ENCODE data around the gene RAB29. TPM values are rescaled to one million over a fixed set of nuclear protein-coding genes. Genes with fewer than 3 reads are reported as not detected.

RAB29 gene
- polyA plus RNA-seq, 2 donors: 3.3 to 5.0 TPM

- H3K4me3 ChIP-seq (ENCODE audit: low read depth in 1 of 2, low read length in 2 of 2): no peak overlapping the region
- H3K36me3 ChIP-seq (ENCODE audit: control insufficient read depth in 2 of 2, insufficient read depth in 2 of 2, low read length in 1 of 2): peaks cover 15 to 23% of the 10 kb centered on the region in 2 donors
- H3K4me1 ChIP-seq (ENCODE audit: control insufficient read depth in 2 of 2, insufficient read depth in 2 of 2, low read length in 1 of 2): peaks cover 6 to 13% of the 10 kb centered on the region in 2 donors
- no peaks in the 10 kb centered on the region for H3K27me3 ChIP-seq (ENCODE audit: control insufficient read depth in 1 of 2, insufficient read depth in 2 of 2, low read length in 2 of 2)
- no peaks in the 10 kb centered on the region for H3K9me3 ChIP-seq (ENCODE audit: control insufficient read depth in 2 of 2, insufficient read depth in 1 of 2, low read depth in 1 of 2, low read length in 1 of 2)
- no peak overlapping the region for H3K27ac ChIP-seq (ENCODE audit: low read depth in 2 of 2, low read length in 1 of 2)
- WGBS, 2 donors: 77 to 87% methylated on average over 7 of the region's 7 CpGs
These were observed 25.1 kb upstream of the RAB29 start for GRCh38 chr1:205800427-205800826.

- H3K36me3 ChIP-seq (ENCODE audit: control insufficient read depth in 2 of 2, insufficient read depth in 2 of 2, low read length in 1 of 2): peaks cover 15 to 23% of the 10 kb centered on the region in 2 donors
These were observed 23.3 kb upstream of the RAB29 start for GRCh38 chr1:205798577-205798976.

GRCh38 chr1:205797168-205797567, 21.9 kb upstream of the RAB29 start:
- no peaks in the 10 kb centered on the region for H3K9me3 ChIP-seq (ENCODE audit: control insufficient read depth in 2 of 2, insufficient read depth in 1 of 2, low read depth in 1 of 2, low read length in 1 of 2)
- no peak overlapping the region for H3K4me3 ChIP-seq (ENCODE audit: low read depth in 1 of 2, low read length in 2 of 2)
- WGBS, 2 donors: 86 to 98% methylated on average over 2 of the region's 2 CpGs
- H3K27ac ChIP-seq (ENCODE audit: low read depth in 2 of 2, low read length in 1 of 2): no peak overlapping the region
- H3K36me3 ChIP-seq (ENCODE audit: control insufficient read depth in 2 of 2, insufficient read depth in 2 of 2, low read length in 1 of 2): peaks cover 15 to 25% of the 10 kb centered on the region in 2 donors
- no peaks in the 10 kb centered on the region for H3K27me3 ChIP-seq (ENCODE audit: control insufficient read depth in 1 of 2, insufficient read depth in 2 of 2, low read length in 2 of 2)
- peaks cover 6 to 7% of the 10 kb centered on the region in 2 donors for H3K4me1 ChIP-seq (ENCODE audit: control insufficient read depth in 2 of 2, insufficient read depth in 2 of 2, low read length in 1 of 2)

More at GRCh38 chr1:205798577-205798976, 23.3 kb upstream of the RAB29 start:
- Histone ChIP-seq H3K27ac (ENCODE audit: low read depth in 2 of 2, low read length in 1 of 2) (no peak overlapping the region), H3K27me3 (ENCODE audit: control insufficient read depth in 1 of 2, insufficient read depth in 2 of 2, low read length in 2 of 2) (no peaks in the 10 kb centered on the region), H3K4me3 (ENCODE audit: low read depth in 1 of 2, low read length in 2 of 2) (no peak overlapping the region), H3K4me1 (ENCODE audit: control insufficient read depth in 2 of 2, insufficient read depth in 2 of 2, low read length in 1 of 2) (peaks cover 6 to 7% of the 10 kb centered on the region in 2 donors), H3K9me3 (ENCODE audit: control insufficient read depth in 2 of 2, insufficient read depth in 1 of 2, low read depth in 1 of 2, low read length in 1 of 2) (no peaks in the 10 kb centered on the region)
- WGBS, 2 donors: 50 to 56% methylated on average over 5 of the region's 5 CpGs

DNA sequence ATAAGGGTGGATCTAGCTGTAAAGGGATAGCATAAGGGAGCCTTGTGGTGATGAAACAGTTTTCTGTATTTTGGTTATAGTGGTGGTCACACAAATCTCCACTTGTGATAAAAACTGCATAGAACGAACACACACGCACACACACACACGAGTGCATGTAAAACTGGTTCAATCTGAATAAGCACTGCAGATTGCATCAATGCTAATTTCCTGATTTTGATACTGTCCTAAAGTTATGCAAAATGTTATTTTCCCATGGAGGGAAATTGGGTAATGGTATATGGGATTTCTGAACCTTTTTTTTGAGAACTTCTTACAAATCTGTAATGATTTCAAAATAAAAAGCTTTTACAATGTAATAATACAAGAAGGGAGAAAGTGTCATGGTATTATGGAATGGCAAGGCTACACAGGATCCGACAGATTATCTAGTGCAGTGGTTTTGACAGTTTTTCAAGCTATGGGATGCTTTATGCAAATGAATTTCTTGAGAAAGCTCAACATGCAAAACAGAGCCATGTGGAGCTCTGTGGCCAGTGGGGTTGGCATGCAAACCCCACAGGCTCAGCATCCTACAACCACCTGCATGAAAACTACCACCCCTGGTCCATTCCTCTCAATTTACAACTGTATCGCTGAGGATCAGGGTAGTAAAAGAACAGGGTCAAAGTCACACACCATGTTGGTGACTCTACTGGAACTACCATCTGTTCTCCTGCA, 18.9 kb upstream of the RAB29 start:
- WGBS, 2 donors: 73 to 74% methylated on average over 5 of the region's 5 CpGs
- Histone ChIP-seq H3K4me3 (ENCODE audit: low read depth in 1 of 2, low read length in 2 of 2) (no peak overlapping the region), H3K36me3 (ENCODE audit: control insufficient read depth in 2 of 2, insufficient read depth in 2 of 2, low read length in 1 of 2) (peaks cover 15 to 20% of the 10 kb centered on the region in 2 donors), H3K4me1 (ENCODE audit: control insufficient read depth in 2 of 2, insufficient read depth in 2 of 2, low read length in 1 of 2) (peaks cover 5% of the 10 kb centered on the region in 2 donors), H3K27ac (ENCODE audit: low read depth in 2 of 2, low read length in 1 of 2) (no peak overlapping the region), H3K27me3 (ENCODE audit: control insufficient read depth in 1 of 2, insufficient read depth in 2 of 2, low read length in 2 of 2) (no peaks in the 10 kb centered on the region), H3K9me3 (ENCODE audit: control insufficient read depth in 2 of 2, insufficient read depth in 1 of 2, low read depth in 1 of 2, low read length in 1 of 2) (no peaks in the 10 kb centered on the region)

DNA sequence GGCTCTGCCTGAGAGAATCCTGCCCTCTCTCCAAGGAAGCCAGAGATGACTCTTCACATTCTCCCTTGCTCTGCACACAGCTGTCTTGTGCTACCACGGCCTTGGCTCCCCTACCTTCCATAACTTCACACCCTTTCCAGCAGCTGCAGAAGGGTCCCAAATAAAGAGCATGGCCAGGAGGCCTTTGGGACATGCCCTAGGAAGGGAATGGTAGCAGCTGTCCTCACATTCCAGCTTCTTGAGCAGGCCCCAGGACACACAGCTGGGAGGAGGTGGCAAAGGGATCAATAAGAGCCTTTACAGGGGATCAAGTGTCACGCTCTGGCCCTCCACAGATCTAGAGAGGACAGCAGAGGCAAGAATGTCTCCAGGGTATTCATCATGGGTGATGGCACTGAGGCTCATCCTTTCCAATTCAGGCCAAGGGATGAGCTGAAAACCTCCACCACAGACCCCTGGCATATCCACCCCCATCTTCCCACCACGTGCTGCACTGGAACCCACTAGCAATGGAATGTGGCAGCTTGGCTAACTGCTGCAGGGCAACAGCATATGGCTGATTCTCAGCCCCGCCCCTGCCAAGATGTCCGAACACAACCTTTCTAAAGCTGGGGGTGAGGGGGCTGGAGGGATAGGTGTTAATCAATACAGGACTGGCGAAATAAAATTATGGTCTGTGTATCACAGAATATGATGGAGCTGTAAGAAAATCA, 17.8 kb upstream of the RAB29 start:
- peaks cover 0 to 1% of the 10 kb centered on the region in 2 donors for H3K4me1 ChIP-seq (ENCODE audit: control insufficient read depth in 2 of 2, insufficient read depth in 2 of 2, low read length in 1 of 2)
- WGBS, 2 donors: 67 to 69% methylated on average over 6 of the region's 6 CpGs
- peaks cover 10 to 16% of the 10 kb centered on the region in 2 donors for H3K36me3 ChIP-seq (ENCODE audit: control insufficient read depth in 2 of 2, insufficient read depth in 2 of 2, low read length in 1 of 2)
- H3K4me3 ChIP-seq (ENCODE audit: low read depth in 1 of 2, low read length in 2 of 2): no peak overlapping the region
- no peaks in the 10 kb centered on the region for H3K9me3 ChIP-seq (ENCODE audit: control insufficient read depth in 2 of 2, insufficient read depth in 1 of 2, low read depth in 1 of 2, low read length in 1 of 2)
- H3K27me3 ChIP-seq (ENCODE audit: control insufficient read depth in 1 of 2, insufficient read depth in 2 of 2, low read length in 2 of 2): no peaks in the 10 kb centered on the region
- no peak overlapping the region for H3K27ac ChIP-seq (ENCODE audit: low read depth in 2 of 2, low read length in 1 of 2)

DNA sequence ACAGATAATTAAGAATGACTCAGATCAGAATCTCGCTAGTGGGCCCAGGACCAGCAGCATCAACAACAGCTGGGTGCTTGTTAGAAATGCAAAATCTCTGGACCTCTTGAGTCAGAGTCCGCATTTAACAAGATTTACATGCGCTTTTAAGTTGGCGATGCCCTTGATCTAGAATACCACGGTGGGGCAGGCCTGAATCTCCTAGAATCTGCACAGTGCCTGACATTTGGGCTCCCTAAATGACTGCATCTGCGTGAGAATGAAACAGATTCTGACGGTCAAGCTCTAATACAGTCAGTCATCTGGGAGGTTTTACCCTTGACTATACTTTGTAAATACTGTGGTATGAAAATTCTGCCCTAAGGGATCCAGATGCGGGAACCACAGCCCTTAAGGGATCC, 17.2 kb upstream of the RAB29 start:
- H3K4me3 ChIP-seq (ENCODE audit: low read depth in 1 of 2, low read length in 2 of 2): no peak overlapping the region
- H3K4me1 ChIP-seq (ENCODE audit: control insufficient read depth in 2 of 2, insufficient read depth in 2 of 2, low read length in 1 of 2): peaks cover 0 to 1% of the 10 kb centered on the region in 2 donors
- H3K36me3 ChIP-seq (ENCODE audit: control insufficient read depth in 2 of 2, insufficient read depth in 2 of 2, low read length in 1 of 2): peaks cover 10 to 16% of the 10 kb centered on the region in 2 donors
- H3K27ac ChIP-seq (ENCODE audit: low read depth in 2 of 2, low read length in 1 of 2): no peak overlapping the region
- WGBS, 2 donors: 81 to 83% methylated on average over 8 of the region's 8 CpGs
- no peaks in the 10 kb centered on the region for H3K27me3 ChIP-seq (ENCODE audit: control insufficient read depth in 1 of 2, insufficient read depth in 2 of 2, low read length in 2 of 2)
- H3K9me3 ChIP-seq (ENCODE audit: control insufficient read depth in 2 of 2, insufficient read depth in 1 of 2, low read depth in 1 of 2, low read length in 1 of 2): no peaks in the 10 kb centered on the region

- Histone ChIP-seq H3K4me1 (ENCODE audit: control insufficient read depth in 2 of 2, insufficient read depth in 2 of 2, low read length in 1 of 2) (no peaks in the 10 kb centered on the region), H3K27ac (ENCODE audit: low read depth in 2 of 2, low read length in 1 of 2) (no peak overlapping the region), H3K27me3 (ENCODE audit: control insufficient read depth in 1 of 2, insufficient read depth in 2 of 2, low read length in 2 of 2) (no peaks in the 10 kb centered on the region), H3K4me3 (ENCODE audit: low read depth in 1 of 2, low read length in 2 of 2) (no peak overlapping the region), H3K36me3 (ENCODE audit: control insufficient read depth in 2 of 2, insufficient read depth in 2 of 2, low read length in 1 of 2) (peaks cover 5 to 11% of the 10 kb centered on the region in 2 donors), H3K9me3 (ENCODE audit: control insufficient read depth in 2 of 2, insufficient read depth in 1 of 2, low read depth in 1 of 2, low read length in 1 of 2) (no peaks in the 10 kb centered on the region)
- 51% methylated on average over 5 of the region's 5 CpGs for WGBS, 2 donors
These were observed 16.4 kb upstream of the RAB29 start for GRCh38 chr1:205791568-205792180.

GRCh38 chr1:205787287-205787916, 12.1 kb upstream of the RAB29 start:
- H3K9me3 ChIP-seq (ENCODE audit: control insufficient read depth in 2 of 2, insufficient read depth in 1 of 2, low read depth in 1 of 2, low read length in 1 of 2): no peaks in the 10 kb centered on the region
- H3K27me3 ChIP-seq (ENCODE audit: control insufficient read depth in 1 of 2, insufficient read depth in 2 of 2, low read length in 2 of 2): no peaks in the 10 kb centered on the region
- no peak overlapping the region for H3K4me3 ChIP-seq (ENCODE audit: low read depth in 1 of 2, low read length in 2 of 2)
- H3K4me1 ChIP-seq (ENCODE audit: control insufficient read depth in 2 of 2, insufficient read depth in 2 of 2, low read length in 1 of 2): peaks cover 2% of the 10 kb centered on the region in 2 donors
- H3K36me3 ChIP-seq (ENCODE audit: control insufficient read depth in 2 of 2, insufficient read depth in 2 of 2, low read length in 1 of 2): no peaks in the 10 kb centered on the region
- H3K27ac ChIP-seq (ENCODE audit: low read depth in 2 of 2, low read length in 1 of 2): no peak overlapping the region
- 83 to 86% methylated on average over 10 of the region's 10 CpGs for WGBS, 2 donors

GRCh38 chr1:205786601-205787000, 11.3 kb upstream of the RAB29 start:
- H3K4me3 ChIP-seq (ENCODE audit: low read depth in 1 of 2, low read length in 2 of 2): no peak overlapping the region
- H3K36me3 ChIP-seq (ENCODE audit: control insufficient read depth in 2 of 2, insufficient read depth in 2 of 2, low read length in 1 of 2): no peaks in the 10 kb centered on the region
- H3K27me3 ChIP-seq (ENCODE audit: control insufficient read depth in 1 of 2, insufficient read depth in 2 of 2, low read length in 2 of 2): no peaks in the 10 kb centered on the region
- peaks cover 2% of the 10 kb centered on the region in 2 donors for H3K4me1 ChIP-seq (ENCODE audit: control insufficient read depth in 2 of 2, insufficient read depth in 2 of 2, low read length in 1 of 2)
- 60 to 69% methylated on average over 4 of the region's 4 CpGs for WGBS, 2 donors
- H3K9me3 ChIP-seq (ENCODE audit: control insufficient read depth in 2 of 2, insufficient read depth in 1 of 2, low read depth in 1 of 2, low read length in 1 of 2): no peaks in the 10 kb centered on the region
- H3K27ac ChIP-seq (ENCODE audit: low read depth in 2 of 2, low read length in 1 of 2): no peak overlapping the region
